ENCODE results near the gene WDFY3. TPM values are rescaled to one million over a fixed set of nuclear protein-coding genes. Genes with fewer than 3 reads are reported as not detected.

The WDFY3 gene
- total and polyA plus RNA-seq, 2 of the 13 experiments (the other 11 are each of a cell fraction or from before 2014, with no cell fraction given) = 16.7 to 24.5 TPM

DNA sequence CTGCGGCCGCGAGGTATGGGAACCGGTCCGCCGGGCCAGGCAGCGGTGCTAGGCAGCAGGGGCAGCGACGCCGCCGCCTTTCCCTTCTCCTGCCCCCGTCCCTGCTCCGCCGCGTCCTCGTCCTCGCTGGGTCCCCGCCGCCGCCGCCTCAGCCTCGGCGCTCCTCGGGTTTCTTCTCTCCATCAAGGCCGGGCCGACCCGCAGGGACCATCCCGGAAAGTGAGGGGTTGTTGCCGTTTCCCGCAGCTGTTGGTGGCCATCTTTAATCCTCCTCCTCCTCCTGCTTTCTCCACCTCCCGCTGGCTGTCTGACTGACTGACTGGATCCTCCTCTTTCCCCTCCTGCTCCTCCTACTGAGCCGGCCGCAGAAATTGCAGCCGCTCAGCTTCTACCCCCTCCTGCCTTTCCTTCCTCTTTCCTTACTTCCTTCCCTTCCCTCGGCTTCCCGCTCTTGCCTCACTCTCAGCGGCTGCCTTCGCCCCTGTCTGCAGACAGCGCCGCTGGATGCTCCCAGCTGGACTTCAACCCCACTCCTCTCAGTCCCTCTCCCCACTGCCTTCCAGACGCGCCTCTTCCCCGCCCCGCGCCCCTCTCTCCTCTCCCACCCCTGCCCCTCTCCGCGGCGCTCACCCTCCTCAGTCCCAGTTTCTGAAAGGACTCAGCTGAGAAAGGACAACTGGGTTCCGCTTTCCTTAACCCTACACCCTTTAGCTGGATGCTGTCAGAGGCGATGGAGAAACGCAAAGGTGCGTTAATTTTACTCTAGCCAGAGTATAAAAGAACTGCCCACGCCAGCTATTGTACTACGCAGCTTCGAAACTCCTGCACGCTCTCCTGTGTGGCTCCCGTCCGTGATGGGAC is at the start of gene WDFY3 (continued):
- TF ChIP-seq, protein P1, sequence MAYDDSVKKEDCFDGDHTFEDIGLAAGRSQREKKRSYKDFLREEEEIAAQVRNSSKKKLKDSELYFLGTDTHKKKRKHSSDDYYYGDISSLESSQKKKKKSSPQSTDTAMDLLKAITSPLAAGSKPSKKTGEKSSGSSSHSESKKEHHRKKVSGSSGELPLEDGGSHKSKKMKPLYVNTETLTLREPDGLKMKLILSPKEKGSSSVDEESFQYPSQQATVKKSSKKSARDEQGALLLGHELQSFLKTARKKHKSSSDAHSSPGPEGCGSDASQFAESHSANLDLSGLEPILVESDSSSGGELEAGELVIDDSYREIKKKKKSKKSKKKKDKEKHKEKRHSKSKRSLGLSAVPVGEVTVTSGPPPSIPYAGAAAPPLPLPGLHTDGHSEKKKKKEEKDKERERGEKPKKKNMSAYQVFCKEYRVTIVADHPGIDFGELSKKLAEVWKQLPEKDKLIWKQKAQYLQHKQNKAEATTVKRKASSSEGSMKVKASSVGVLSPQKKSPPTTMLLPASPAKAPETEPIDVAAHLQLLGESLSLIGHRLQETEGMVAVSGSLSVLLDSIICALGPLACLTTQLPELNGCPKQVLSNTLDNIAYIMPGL (CRISPR knock-in tag; IDR thresholded peaks at IDR 0.05; ENCODE audit: borderline replicate concordance in 1 of 2, low read depth in 1 of 2) = peak; percentile 20 to 44; a peak in 3 of 4 replicates
- TF ChIP-seq ZNF879 (CRISPR knock-in tag; IDR thresholded peaks at IDR 0.05) (no peak), ZIK1 (CRISPR knock-in tag; IDR thresholded peaks at IDR 0.05; ENCODE audit: borderline replicate concordance, low read depth) (no peak), SRY (CRISPR knock-in tag; IDR thresholded peaks at IDR 0.05) (no peak), NFE2L1 (CRISPR knock-in tag; IDR thresholded peaks at IDR 0.05; ENCODE audit: borderline replicate concordance) (no peak), MIER2 (CRISPR knock-in tag; IDR thresholded peaks at IDR 0.05) (no peak), GABPA (IDR thresholded peaks at IDR 0.05; ENCODE audit: low read depth, low read length) (no peak), GABPA (CRISPR knock-in tag; IDR thresholded peaks at IDR 0.05; ENCODE audit: low read depth) (no peak), ZNF235 (CRISPR knock-in tag; IDR thresholded peaks at IDR 0.05; ENCODE audit: borderline replicate concordance) (no peak), ZNF34 (CRISPR knock-in tag; IDR thresholded peaks at IDR 0.05; ENCODE audit: borderline replicate concordance) (no peak), ZNF432 (CRISPR knock-in tag; IDR thresholded peaks at IDR 0.05; ENCODE audit: borderline replicate concordance) (no peak), HDAC1 (CRISPR knock-in tag; IDR thresholded peaks at IDR 0.05) (peak; percentile 57), GATA4 (IDR thresholded peaks at IDR 0.05; ENCODE audit: borderline replicate concordance, low read depth) (no peak)
- TF ChIP-seq, protein P2, sequence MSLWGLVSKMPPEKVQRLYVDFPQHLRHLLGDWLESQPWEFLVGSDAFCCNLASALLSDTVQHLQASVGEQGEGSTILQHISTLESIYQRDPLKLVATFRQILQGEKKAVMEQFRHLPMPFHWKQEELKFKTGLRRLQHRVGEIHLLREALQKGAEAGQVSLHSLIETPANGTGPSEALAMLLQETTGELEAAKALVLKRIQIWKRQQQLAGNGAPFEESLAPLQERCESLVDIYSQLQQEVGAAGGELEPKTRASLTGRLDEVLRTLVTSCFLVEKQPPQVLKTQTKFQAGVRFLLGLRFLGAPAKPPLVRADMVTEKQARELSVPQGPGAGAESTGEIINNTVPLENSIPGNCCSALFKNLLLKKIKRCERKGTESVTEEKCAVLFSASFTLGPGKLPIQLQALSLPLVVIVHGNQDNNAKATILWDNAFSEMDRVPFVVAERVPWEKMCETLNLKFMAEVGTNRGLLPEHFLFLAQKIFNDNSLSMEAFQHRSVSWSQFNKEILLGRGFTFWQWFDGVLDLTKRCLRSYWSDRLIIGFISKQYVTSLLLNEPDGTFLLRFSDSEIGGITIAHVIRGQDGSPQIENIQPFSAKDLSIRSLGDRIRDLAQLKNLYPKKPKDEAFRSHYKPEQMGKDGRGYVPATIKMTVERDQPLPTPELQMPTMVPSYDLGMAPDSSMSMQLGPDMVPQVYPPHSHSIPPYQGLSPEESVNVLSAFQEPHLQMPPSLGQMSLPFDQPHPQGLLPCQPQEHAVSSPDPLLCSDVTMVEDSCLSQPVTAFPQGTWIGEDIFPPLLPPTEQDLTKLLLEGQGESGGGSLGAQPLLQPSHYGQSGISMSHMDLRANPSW (CRISPR knock-in tag; IDR thresholded peaks at IDR 0.05; ENCODE audit: borderline replicate concordance) = no peak
- TF ChIP-seq, protein P3, sequence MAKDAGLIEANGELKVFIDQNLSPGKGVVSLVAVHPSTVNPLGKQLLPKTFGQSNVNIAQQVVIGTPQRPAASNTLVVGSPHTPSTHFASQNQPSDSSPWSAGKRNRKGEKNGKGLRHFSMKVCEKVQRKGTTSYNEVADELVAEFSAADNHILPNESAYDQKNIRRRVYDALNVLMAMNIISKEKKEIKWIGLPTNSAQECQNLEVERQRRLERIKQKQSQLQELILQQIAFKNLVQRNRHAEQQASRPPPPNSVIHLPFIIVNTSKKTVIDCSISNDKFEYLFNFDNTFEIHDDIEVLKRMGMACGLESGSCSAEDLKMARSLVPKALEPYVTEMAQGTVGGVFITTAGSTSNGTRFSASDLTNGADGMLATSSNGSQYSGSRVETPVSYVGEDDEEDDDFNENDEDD (CRISPR knock-in tag; IDR thresholded peaks at IDR 0.05; ENCODE audit: borderline replicate concordance) = peak; percentile 45; the same call in 1 of the 2 replicates
- TF ChIP-seq, protein P4, sequence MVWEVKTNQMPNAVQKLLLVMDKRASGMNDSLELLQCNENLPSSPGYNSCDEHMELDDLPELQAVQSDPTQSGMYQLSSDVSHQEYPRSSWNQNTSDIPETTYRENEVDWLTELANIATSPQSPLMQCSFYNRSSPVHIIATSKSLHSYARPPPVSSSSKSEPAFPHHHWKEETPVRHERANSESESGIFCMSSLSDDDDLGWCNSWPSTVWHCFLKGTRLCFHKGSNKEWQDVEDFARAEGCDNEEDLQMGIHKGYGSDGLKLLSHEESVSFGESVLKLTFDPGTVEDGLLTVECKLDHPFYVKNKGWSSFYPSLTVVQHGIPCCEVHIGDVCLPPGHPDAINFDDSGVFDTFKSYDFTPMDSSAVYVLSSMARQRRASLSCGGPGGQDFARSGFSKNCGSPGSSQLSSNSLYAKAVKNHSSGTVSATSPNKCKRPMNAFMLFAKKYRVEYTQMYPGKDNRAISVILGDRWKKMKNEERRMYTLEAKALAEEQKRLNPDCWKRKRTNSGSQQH (CRISPR knock-in tag; IDR thresholded peaks at IDR 0.05; ENCODE audit: low read depth) = no peak
- TF ChIP-seq, protein P5, sequence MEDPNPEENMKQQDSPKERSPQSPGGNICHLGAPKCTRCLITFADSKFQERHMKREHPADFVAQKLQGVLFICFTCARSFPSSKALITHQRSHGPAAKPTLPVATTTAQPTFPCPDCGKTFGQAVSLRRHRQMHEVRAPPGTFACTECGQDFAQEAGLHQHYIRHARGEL (CRISPR knock-in tag; IDR thresholded peaks at IDR 0.05) = no peak
- TF ChIP-seq, protein P6, sequence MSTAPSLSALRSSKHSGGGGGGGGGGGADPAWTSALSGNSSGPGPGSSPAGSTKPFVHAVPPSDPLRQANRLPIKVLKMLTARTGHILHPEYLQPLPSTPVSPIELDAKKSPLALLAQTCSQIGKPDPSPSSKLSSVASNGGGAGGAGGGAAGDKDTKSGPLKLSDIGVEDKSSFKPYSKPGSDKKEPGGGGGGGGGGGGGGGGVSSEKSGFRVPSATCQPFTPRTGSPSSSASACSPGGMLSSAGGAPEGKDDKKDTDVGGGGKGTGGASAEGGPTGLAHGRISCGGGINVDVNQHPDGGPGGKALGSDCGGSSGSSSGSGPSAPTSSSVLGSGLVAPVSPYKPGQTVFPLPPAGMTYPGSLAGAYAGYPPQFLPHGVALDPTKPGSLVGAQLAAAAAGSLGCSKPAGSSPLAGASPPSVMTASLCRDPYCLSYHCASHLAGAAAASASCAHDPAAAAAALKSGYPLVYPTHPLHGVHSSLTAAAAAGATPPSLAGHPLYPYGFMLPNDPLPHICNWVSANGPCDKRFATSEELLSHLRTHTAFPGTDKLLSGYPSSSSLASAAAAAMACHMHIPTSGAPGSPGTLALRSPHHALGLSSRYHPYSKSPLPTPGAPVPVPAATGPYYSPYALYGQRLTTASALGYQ (CRISPR knock-in tag; IDR thresholded peaks at IDR 0.05) = no peak
